Vagina (tissue), 2 donors: ENCODE measurements around the gene MAML2. TPM values are rescaled to one million over a fixed set of nuclear protein-coding genes. Genes with fewer than 3 reads are reported as not detected.

Experiments used
- DNase-seq, 2 donors: peaks; one replicate each; pipeline ENCODE4 v3.0.0-alpha.2; 2017; ENCODE audit errors: extremely low spot score in 2 of 2
- H3K27ac ChIP-seq: fragments of 200-600 bp; sonication (generic); one replicate; pipeline ENCODE4 v1.5.1; 2019
- H3K27me3 ChIP-seq: fragments of 200-600 bp; sonication (generic); one replicate; pipeline ENCODE4 v1.5.1; 2019
- H3K36me3 ChIP-seq, 2 donors: fragments of 200-600 bp; sonication (generic); one replicate each; pipeline ENCODE4 v1.5.1; 2017 to 2019
- H3K4me1 ChIP-seq: fragments of 200-600 bp; sonication (generic); one replicate; pipeline ENCODE4 v1.5.1; 2019
- H3K4me3 ChIP-seq, 2 donors: fragments of 200-600 bp; sonication (generic); 1 replicate in 1 of 2; 2 replicates in 1 of 2; pipeline ENCODE4 v1.5.1; 2016 to 2019
- H3K9me3 ChIP-seq: fragments of 200-600 bp; sonication (generic); one replicate; pipeline ENCODE4 v1.5.1; 2019
- CTCF ChIP-seq, 3 experiments: fragments of 450-650 bp in 2 of 3; fragments of 200-600 bp in 1 of 3; sonication (generic) in 1 of 3; IDR thresholded peaks; one replicate each; pipeline ENCODE4 v1.5.1; 2017 to 2019; ENCODE audit warnings: antibody characterized with exemption in 3 of 3, mild to moderate bottlenecking in 2 of 3, moderate library complexity in 2 of 3
- POLR2A ChIP-seq, 2 donors: fragments of 450-650 bp; IDR thresholded peaks; one replicate each; pipeline ENCODE4 v1.6.1; 2017; ENCODE audit warnings: antibody characterized with exemption in 2 of 2, mild to moderate bottlenecking in 2 of 2, moderate library complexity in 2 of 2
- POLR2AphosphoS5 ChIP-seq, 2 donors: sonication (generic); formaldehyde crosslinking; IDR thresholded peaks; one replicate each; pipeline ENCODE4 v1.9.0; 2017; ENCODE audit warnings: antibody characterized with exemption in 2 of 2, mild to moderate bottlenecking in 2 of 2, low read depth in 1 of 2; ENCODE audit not compliant: insufficient read depth in 1 of 2
- intact Hi-C: fragments of 100-400 bp; cut with DNase I; formaldehyde crosslinking; loops from one replicate; pipeline ENCODE4 v1.15.1; 2023
- total RNA-seq: library from RNA; depleted of rRNA; stranded (reverse); fragments of >200 nt; gene quantifications from one replicate; pipeline ENCODE4 v1.2.3, GENCODE V29; 2016

The MAML2 gene
- total RNA-seq, 1 donor from 2014 or later: 36.3 TPM

- H3K27ac ChIP-seq: peak overlapping the region; percentile 77
- H3K27me3 ChIP-seq: no peaks in the 10 kb centered on the region
- H3K4me1 ChIP-seq: peaks cover 36% of the 10 kb centered on the region
- peak in 1 of 2 donors; percentile 94 for DNase-seq
- no peaks in the 10 kb centered on the region for H3K9me3 ChIP-seq
- H3K4me3 ChIP-seq: peak overlapping the region in 1 of 2 donors; percentile 30
- TF ChIP-seq CTCF (IDR thresholded peaks at IDR 0.05): no peak
- peak; percentile 45 to 51 for TF ChIP-seq POLR2AphosphoS5 (IDR thresholded peaks at IDR 0.05; ENCODE audit: insufficient read depth in 1 of 2, low read depth in 1 of 2)
- no peaks in the 10 kb centered on the region for H3K36me3 ChIP-seq
- intact Hi-C loops: no loop called here
These were observed 187.2 kb downstream of the MAML2 start for GRCh38 chr11:96155627-96156378.

- DNase-seq: no peak
- Histone ChIP-seq H3K4me3 (no peak overlapping the region), H3K27ac (peak overlapping the region; percentile 77), H3K36me3 (no peaks in the 10 kb centered on the region), H3K9me3 (no peaks in the 10 kb centered on the region), H3K27me3 (no peaks in the 10 kb centered on the region), H3K4me1 (peaks cover 34% of the 10 kb centered on the region)
- intact Hi-C loops: no loop called here
- TF ChIP-seq POLR2A (IDR thresholded peaks at IDR 0.05) (no peak), POLR2AphosphoS5 (IDR thresholded peaks at IDR 0.05; ENCODE audit: insufficient read depth in 1 of 2, low read depth in 1 of 2) (no peak), CTCF (IDR thresholded peaks at IDR 0.05) (no peak)
These were observed 188.0 kb downstream of the MAML2 start for GRCh38 chr11:96154802-96155520.

DNA sequence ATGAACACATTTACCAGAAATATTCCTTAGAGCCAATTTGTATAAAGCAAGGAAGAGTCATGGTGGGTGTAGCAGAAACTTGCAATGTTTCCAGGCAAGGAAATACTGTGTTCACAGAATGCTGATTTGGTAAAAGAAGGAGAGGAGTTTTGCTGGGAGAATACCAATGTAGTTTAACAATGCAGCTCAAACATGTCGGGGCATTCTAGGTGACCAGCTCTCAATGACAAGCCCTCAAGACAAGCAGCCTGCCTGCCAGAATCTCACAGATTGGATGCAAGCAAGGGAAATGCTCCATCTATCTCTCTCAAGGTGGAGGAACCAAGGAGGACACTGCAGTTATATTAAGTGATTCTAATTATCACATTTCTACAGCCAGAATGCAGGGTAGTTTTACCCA lies 190.4 kb downstream of the MAML2 start:
- TF ChIP-seq CTCF (IDR thresholded peaks at IDR 0.05) (no peak), POLR2A (IDR thresholded peaks at IDR 0.05) (no peak), POLR2AphosphoS5 (IDR thresholded peaks at IDR 0.05; ENCODE audit: insufficient read depth in 1 of 2, low read depth in 1 of 2) (no peak)
- Histone ChIP-seq H3K36me3 (no peaks in the 10 kb centered on the region), H3K27me3 (no peaks in the 10 kb centered on the region), H3K9me3 (no peaks in the 10 kb centered on the region), H3K4me1 (peaks cover 35% of the 10 kb centered on the region), H3K4me3 (no peak overlapping the region), H3K27ac (no peak overlapping the region)
- DNase-seq: no peak
- intact Hi-C loops: no loop called here

DNA sequence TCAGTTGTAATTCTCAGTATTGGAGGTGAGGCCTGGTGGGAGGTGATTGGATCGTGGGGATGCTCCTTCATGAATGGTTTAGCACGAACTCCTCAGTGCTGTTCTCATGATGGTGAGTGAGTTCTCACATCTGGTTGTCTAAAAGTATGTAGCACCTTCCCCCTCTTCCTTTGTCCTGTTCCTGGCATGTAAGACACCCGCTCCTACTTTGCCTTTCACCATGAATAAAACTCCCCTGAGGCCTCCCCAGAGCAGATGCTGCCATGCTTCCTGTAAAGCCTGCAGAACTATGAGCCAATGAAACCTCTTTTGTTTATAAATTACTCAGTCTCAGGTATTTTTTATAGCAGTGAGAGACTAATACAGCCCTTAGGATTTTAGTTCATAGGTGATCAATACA lies 191.5 kb downstream of the MAML2 start:
- Histone ChIP-seq H3K4me1 (peaks cover 33% of the 10 kb centered on the region), H3K9me3 (no peaks in the 10 kb centered on the region), H3K4me3 (no peak overlapping the region), H3K36me3 (no peaks in the 10 kb centered on the region), H3K27me3 (no peaks in the 10 kb centered on the region), H3K27ac (no peak overlapping the region)
- TF ChIP-seq POLR2A (IDR thresholded peaks at IDR 0.05) (no peak), CTCF (IDR thresholded peaks at IDR 0.05) (no peak), POLR2AphosphoS5 (IDR thresholded peaks at IDR 0.05; ENCODE audit: insufficient read depth in 1 of 2, low read depth in 1 of 2) (no peak)
- intact Hi-C loops: no loop called here
- no peak for DNase-seq

- TF ChIP-seq POLR2A (IDR thresholded peaks at IDR 0.05) (no peak), CTCF (IDR thresholded peaks at IDR 0.05) (no peak), POLR2AphosphoS5 (IDR thresholded peaks at IDR 0.05; ENCODE audit: insufficient read depth in 1 of 2, low read depth in 1 of 2) (no peak)
- Histone ChIP-seq H3K4me3 (no peak overlapping the region), H3K36me3 (no peaks in the 10 kb centered on the region), H3K4me1 (peaks cover 26% of the 10 kb centered on the region), H3K27me3 (no peaks in the 10 kb centered on the region), H3K27ac (no peak overlapping the region), H3K9me3 (no peaks in the 10 kb centered on the region)
- intact Hi-C loops: no loop called here
- no peak for DNase-seq
These were observed 192.4 kb downstream of the MAML2 start for GRCh38 chr11:96150609-96151008.
